Measurements from ENCODE around the gene CYYR1. TPM values are rescaled to one million over a fixed set of nuclear protein-coding genes. Genes with fewer than 3 reads are reported as not detected.

The CYYR1 gene
- polyA plus RNA-seq, 3 donors: 63.2 to 67.4 (median 64.8) TPM

GRCh38 chr21:26555540-26556146, 17.4 kb downstream of the CYYR1 start:
- no peak for DNase-seq (ENCODE audit: low read depth in 3 of 3, low spot score in 2 of 3)

GRCh38 chr21:26554365-26554764, 18.7 kb downstream of the CYYR1 start:
- no peak for DNase-seq (ENCODE audit: low read depth in 3 of 3, low spot score in 2 of 3)

- DNase-seq (ENCODE audit: low read depth in 3 of 3, low spot score in 2 of 3): no peak
Measured at GRCh38 chr21:26553898-26554297, 19.2 kb downstream of the CYYR1 start.

- DNase-seq (ENCODE audit: low read depth in 3 of 3, low spot score in 2 of 3): peak in 2 of 3 donors; percentile 23 to 44
Measured at GRCh38 chr21:26550326-26550725, 22.8 kb downstream of the CYYR1 start.

GRCh38 chr21:26546446-26547097, 26.5 kb downstream of the CYYR1 start:
- DNase-seq (ENCODE audit: low read depth in 3 of 3, low spot score in 2 of 3): no peak

- no peak for DNase-seq (ENCODE audit: low read depth in 3 of 3, low spot score in 2 of 3)
Measured at GRCh38 chr21:26544201-26544775, 28.8 kb downstream of the CYYR1 start.

GRCh38 chr21:26540651-26541050, 32.4 kb downstream of the CYYR1 start:
- no peak for DNase-seq (ENCODE audit: low read depth in 3 of 3, low spot score in 2 of 3)

GRCh38 chr21:26539566-26539965, 33.5 kb downstream of the CYYR1 start:
- DNase-seq (ENCODE audit: low read depth in 3 of 3, low spot score in 2 of 3): no peak

GRCh38 chr21:26534517-26534916, 38.6 kb downstream of the CYYR1 start:
- no peak for DNase-seq (ENCODE audit: low read depth in 3 of 3, low spot score in 2 of 3)

GRCh38 chr21:26532208-26532607, 40.9 kb downstream of the CYYR1 start:
- DNase-seq (ENCODE audit: low read depth in 3 of 3, low spot score in 2 of 3): no peak

- no peak for DNase-seq (ENCODE audit: low read depth in 3 of 3, low spot score in 2 of 3)
Measured at GRCh38 chr21:26529526-26529925, 43.6 kb downstream of the CYYR1 start.

- DNase-seq (ENCODE audit: low read depth in 3 of 3, low spot score in 2 of 3): no peak
Measured at GRCh38 chr21:26528882-26529281, 44.2 kb downstream of the CYYR1 start.

- no peak for DNase-seq (ENCODE audit: low read depth in 3 of 3, low spot score in 2 of 3)
Measured at GRCh38 chr21:26522704-26523103, 50.4 kb downstream of the CYYR1 start.

GRCh38 chr21:26519142-26519541, 53.9 kb downstream of the CYYR1 start:
- DNase-seq (ENCODE audit: low read depth in 3 of 3, low spot score in 2 of 3): no peak

GRCh38 chr21:26515257-26515656, 57.8 kb downstream of the CYYR1 start:
- no peak for DNase-seq (ENCODE audit: low read depth in 3 of 3, low spot score in 2 of 3)

- DNase-seq (ENCODE audit: low read depth in 3 of 3, low spot score in 2 of 3): no peak
Measured at GRCh38 chr21:26513212-26513611, 59.9 kb downstream of the CYYR1 start.

GRCh38 chr21:26512664-26513063, 60.4 kb downstream of the CYYR1 start:
- no peak for DNase-seq (ENCODE audit: low read depth in 3 of 3, low spot score in 2 of 3)

GRCh38 chr21:26508903-26509302, 64.2 kb downstream of the CYYR1 start:
- DNase-seq (ENCODE audit: low read depth in 3 of 3, low spot score in 2 of 3): no peak

- no peak for DNase-seq (ENCODE audit: low read depth in 3 of 3, low spot score in 2 of 3)
Measured at GRCh38 chr21:26506956-26507355, 66.1 kb downstream of the CYYR1 start.

GRCh38 chr21:26505211-26505610, 67.9 kb downstream of the CYYR1 start:
- no peak for DNase-seq (ENCODE audit: low read depth in 3 of 3, low spot score in 2 of 3)

GRCh38 chr21:26503414-26503813, 69.7 kb downstream of the CYYR1 start:
- no peak for DNase-seq (ENCODE audit: low read depth in 3 of 3, low spot score in 2 of 3)

- DNase-seq (ENCODE audit: low read depth in 3 of 3, low spot score in 2 of 3): no peak
Measured at GRCh38 chr21:26501495-26502021, 71.5 kb downstream of the CYYR1 start.

Measured in right renal cortex interstitium (tissue), 3 donors.